GM12874 (cell line): ENCODE measurements around the gene PCDHGB4.

Source experiments
- TF ChIP-seq, protein P1 (sequence below): IDR thresholded peaks from 2 replicates; pipeline ENCODE4 v1.5.1; 2011; ENCODE audit warnings: low read depth, mild to moderate bottlenecking, control low read depth, low read length, moderate library complexity; ENCODE audit not compliant: insufficient read depth

The PCDHGB4 gene

DNA sequence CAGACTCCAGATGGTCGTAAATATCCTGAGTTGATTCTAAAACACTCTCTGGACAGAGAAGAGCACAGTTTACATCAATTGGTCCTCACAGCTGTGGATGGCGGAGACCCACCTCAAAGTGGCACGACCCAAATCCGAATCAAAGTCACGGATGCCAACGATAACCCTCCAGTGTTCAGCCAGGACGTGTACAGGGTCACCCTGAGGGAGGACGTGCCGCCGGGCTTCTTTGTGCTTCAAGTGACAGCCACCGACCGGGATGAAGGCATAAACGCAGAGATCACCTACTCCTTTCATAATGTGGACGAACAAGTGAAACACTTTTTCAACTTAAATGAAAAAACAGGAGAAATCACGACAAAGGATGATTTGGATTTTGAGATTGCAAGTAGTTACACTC lies 26.8 kb upstream of the PCDHGB4 start:
- TF ChIP-seq, protein P1, sequence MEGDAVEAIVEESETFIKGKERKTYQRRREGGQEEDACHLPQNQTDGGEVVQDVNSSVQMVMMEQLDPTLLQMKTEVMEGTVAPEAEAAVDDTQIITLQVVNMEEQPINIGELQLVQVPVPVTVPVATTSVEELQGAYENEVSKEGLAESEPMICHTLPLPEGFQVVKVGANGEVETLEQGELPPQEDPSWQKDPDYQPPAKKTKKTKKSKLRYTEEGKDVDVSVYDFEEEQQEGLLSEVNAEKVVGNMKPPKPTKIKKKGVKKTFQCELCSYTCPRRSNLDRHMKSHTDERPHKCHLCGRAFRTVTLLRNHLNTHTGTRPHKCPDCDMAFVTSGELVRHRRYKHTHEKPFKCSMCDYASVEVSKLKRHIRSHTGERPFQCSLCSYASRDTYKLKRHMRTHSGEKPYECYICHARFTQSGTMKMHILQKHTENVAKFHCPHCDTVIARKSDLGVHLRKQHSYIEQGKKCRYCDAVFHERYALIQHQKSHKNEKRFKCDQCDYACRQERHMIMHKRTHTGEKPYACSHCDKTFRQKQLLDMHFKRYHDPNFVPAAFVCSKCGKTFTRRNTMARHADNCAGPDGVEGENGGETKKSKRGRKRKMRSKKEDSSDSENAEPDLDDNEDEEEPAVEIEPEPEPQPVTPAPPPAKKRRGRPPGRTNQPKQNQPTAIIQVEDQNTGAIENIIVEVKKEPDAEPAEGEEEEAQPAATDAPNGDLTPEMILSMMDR, result no peak

GRCh38 chr5:141362719-141363118 lies 24.8 kb upstream of the PCDHGB4 start:
- TF ChIP-seq, protein P1, result no peak

- TF ChIP-seq, protein P1, result no peak
Observed at GRCh38 chr5:141363952-141364660, 23.4 kb upstream of the PCDHGB4 start, which contains the start of gene PCDHGA5. Gene PCDHGA5, plus strand, starts transcription at chr5:141364162. Its CDS starts 169 bp downstream, at chr5:141364331.

- TF ChIP-seq, protein P1, result no peak
Observed at GRCh38 chr5:141366016-141366896, 21.2 kb upstream of the PCDHGB4 start.

GRCh38 chr5:141369994-141370848 lies 17.3 kb upstream of the PCDHGB4 start, which contains the start of gene PCDHGB3:
Gene PCDHGB3, plus strand, starts transcription at chr5:141370242. Its CDS starts 153 bp downstream, at chr5:141370395.
- TF ChIP-seq, protein P1, result peak; percentile 66

DNA sequence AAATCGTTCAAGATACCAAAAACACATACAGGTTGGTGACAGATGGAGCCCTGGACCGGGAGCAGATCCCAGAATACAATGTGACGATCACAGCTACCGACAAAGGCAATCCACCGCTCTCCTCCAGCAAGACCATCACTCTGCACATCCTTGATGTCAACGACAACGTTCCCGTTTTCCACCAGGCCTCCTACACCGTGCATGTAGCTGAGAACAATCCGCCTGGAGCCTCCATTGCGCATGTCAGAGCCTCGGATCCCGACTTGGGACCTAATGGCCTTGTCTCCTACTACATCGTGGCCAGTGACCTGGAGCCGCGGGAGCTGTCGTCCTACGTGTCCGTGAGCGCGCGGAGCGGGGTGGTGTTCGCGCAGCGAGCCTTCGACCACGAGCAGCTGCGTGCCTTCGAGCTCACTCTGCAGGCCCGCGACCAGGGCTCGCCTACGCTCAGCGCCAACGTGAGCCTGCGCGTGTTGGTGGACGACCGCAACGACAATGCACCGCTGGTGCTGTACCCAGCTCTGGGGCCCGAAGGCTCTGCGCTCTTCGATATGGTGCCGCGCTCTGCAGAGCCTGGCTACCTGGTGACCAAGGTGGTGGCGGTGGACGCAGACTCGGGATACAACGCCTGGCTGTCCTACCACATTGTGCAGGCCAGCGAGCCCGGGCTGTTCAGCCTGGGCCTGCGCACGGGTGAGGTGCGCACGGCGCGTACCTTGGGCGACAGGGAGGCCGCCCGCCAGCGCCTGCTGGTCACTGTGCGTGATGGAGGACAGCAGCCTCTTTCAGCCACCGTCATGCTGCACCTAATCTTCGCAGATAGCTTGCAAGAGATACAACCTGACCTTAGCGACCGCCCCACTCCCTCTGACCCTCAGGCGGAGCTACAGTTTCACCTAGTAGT lies 15.7 kb upstream of the PCDHGB4 start:
- TF ChIP-seq, protein P1, result no peak
